GM04504 (cell line): ENCODE measurements around the gene CEP70.
"Not testable (repeated sequence)": the region's sequence is repeated elsewhere in the genome, so short reads cannot be mapped to it uniquely, and the experiment has no call there.

Source experiments
- DNase-seq: peaks from one replicate; pipeline ENCODE4 v3.0.0-alpha.2; 2012; ENCODE audit warnings: low read depth

CEP70 gene

DNA sequence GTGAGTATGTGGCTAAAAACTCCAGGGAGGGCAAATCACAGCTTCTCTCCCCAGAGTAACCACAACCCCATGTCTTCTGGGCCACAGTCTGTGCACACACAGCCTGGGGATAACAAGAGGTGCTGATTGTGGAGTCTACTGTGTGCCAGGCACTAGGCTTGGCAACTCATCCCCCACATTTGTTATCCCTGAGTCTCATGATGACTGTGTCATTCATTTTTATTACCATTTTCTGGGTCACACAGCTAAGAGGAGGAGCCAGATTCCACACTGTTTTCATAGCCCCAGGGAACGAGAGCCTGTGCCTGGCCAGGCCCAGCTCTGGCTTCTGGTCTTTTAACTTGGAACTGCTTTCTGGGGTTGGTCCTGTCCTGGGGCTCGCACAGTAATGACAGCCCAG, 125.2 kb downstream of the CEP70 start:
- DNase-seq: peak; percentile 62

GRCh38 chr3:138468451-138468850, 125.6 kb downstream of the CEP70 start:
- no peak for DNase-seq

- no peak for DNase-seq
Observed at GRCh38 chr3:138467931-138468330, 126.1 kb downstream of the CEP70 start.

DNA sequence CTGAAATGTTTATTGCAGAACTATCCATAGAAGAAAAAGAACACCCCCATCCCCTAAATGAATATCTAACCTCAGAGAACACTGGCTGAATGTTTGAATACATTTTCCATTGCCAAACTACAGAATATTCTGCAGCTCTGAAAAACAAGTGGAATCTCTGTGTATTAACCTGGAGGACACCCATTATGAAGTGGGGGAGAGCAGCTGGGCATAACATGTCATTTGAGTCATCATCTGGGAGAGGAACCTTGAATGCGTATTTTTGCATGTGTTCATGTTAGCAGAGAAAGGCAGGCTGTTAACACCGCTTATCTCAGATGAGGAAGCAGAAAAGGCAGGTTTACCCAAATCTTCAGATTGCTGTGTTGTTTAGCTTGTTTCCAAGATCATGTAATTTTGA, 128.1 kb downstream of the CEP70 start:
- DNase-seq: no peak

DNA sequence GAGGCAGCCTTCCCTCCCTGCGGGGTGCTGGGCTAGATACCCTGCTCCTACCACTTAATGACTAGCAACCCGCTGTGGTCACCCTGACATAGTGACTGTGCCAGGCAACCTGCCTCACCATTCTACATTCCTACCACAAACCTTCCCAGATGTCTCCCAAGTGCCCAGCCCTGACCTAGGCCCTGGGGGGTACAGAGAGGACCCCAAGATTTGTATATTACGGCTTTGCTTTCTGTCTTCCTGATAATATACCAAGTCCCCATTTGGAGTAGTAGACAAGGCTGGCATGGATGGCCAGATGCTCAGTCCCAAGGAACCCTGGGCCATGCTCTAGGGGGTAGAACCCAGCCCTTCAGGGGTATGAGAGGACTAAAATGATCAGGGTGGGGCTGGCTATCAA, 128.6 kb downstream of the CEP70 start:
- no peak for DNase-seq

DNA sequence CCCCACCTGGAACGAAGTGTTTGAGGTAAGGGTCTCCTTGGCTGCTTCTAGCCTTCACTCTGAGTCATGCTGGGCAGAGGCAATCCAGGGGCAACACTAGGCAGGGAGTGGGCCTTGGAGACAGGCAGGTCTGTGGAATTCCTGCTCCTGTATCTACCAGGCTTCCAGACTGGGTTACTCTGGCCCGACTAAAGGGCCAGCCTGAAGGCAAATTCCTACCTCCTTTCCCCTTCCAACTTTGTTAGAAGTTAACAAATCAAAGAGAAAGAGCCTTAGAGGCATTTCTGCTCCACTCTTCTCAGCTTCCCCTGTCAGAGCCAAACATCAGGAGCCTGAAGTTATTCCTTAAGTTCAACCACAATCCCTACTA, 129.6 kb downstream of the CEP70 start:
- no peak for DNase-seq

DNA sequence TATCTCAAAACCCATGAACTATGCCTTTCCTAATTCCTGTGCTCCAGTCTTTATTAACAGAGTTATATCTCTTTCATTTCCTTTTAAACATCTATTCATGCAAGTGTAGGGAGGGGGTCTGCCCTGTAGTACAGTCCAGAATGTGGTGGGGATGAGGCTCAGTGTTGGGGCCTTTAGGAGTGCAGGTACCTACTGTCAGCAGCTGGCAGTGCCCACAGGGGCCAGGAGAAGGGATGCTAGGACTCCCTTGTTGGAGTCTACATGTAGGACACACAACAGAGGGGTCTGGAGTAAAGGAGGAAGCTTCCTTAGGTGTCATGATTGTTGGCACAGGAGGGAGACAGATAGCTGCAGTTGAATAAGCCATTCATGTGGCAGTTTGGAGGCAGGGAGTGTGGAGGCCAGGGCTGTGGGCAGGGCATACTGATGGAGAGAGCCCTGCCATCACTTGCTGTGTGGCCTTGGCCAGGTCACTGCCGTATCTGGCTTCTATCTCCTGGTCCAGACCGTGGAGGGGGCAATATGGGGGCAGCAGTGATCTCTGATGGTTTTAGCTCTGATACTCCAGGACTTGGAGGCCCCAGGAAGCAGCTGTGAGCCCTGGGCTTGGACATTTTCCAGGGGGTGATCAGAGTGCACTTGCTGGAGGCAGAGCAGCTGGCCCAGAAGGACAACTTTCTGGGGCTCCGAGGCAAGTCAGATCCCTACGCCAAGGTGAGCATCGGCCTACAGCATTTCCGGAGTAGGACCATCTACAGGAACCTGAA, 130.2 kb downstream of the CEP70 start:
- DNase-seq: no peak

- no peak for DNase-seq
Observed at GRCh38 chr3:138461896-138462295, 132.2 kb downstream of the CEP70 start.

GRCh38 chr3:138461246-138461645, 132.8 kb downstream of the CEP70 start:
- DNase-seq: no peak

DNA sequence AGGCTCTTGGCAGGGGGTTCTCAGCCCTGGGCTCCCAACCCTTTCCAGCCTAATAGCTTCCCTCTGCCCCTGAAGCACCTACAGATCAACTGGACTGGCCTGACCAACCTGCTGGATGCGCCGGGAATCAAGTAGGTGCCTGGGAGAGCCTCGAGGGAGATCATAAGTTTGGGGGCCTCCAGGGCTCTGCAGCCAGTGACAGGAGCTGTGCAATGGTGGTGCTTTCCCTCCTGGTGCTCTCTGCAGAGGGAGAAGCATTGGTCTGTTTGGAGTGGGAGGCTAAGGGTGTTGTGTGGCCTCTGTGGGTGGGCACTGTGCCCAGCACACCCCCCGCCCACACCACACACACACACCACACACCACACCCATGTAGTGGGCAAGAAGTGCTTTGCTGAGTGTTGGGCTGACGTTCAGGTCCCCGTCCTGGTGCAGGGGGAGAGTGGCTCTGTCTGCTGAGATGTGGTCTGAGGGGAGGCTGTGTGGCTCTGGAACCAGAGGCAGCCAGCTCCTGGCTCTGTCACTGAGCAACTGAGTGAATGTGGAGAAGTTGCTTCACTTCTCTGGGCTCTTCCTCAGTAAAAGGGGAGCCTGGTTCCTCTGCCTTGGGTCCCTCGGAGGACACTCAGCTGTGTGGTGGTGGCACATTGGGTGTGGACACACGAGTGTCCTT, 133.4 kb downstream of the CEP70 start:
- DNase-seq: no peak

- no peak for DNase-seq
Observed at GRCh38 chr3:138459619-138460535, 134.2 kb downstream of the CEP70 start.

DNA sequence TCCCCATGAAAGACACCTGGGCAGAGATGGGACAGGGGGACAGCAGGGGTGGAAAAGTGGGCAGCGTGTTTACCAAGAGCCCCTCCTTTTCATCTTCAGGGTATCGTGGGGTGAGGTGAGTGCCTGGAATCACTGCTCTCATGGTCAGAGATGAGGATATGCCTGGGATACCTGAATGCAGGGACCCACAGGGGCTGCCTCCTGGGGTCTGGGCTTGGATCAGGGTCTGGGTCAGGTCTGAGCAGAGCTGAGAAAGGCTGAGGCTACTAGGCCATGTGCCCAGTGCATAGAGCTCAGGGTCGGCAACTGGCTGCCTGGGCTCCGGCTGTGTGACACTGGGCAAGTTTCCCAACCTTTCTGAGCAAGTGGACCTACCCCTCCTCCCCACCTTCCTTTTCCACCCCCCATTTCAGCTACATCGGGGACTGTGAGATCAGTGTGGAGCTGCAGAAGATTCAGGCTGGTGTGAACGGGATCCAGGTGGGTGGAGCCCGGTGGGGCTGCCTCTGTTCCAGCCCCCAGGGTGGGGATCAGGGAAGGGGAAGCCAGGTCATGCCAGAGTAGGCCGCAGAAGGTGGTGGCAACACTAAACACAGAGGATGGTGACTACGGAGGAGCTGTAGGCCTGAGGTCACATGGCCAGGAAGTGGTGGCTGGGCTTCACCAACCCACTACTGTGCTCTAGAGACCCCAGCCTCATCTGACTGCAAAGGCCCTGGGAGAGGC, 135.1 kb downstream of the CEP70 start:
- no peak for DNase-seq

GRCh38 chr3:138457863-138458735, 136.0 kb downstream of the CEP70 start:
- no peak for DNase-seq

DNA sequence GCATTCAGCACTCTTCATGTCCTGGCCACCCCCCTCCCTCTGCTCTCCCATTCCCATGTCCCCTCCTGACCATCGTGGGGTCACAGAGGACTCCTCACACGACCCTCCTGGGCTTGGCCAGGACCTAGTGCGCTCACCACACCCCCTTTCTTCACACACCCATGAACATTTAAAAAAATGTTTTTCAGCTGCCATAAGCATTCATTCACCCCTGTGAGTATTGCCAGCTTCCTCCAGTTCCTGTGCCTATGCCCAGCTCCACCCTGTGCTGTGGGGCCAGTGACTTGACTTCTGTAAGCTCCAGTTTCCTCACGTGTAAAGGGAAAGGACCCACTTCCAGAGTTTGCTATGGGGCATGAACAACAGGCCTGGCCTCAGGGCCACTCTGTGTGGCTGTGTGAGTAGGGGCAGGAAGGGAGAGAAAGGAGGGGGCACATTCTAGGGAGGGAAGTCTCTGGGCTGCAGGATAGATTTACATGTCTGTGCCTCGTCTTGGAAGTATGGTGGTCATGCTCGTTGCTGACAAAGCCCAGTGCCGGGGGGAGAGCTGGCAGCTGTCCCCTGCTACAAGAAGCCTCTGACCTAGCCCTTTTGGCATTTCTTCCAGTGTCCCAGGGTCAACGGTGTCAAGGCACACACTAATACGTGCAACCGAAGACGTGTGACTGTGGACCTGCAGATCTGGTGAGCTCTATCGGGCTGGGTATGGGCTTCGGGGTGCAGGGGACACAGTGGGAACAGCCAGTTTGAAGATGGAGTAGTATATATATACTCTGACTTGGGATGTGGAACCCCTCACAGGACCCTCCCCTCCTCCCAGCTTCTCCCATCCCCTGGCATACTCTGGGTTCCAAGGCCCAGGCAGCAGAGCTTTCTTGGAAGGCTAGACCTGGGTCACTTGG, 136.8 kb downstream of the CEP70 start:
- DNase-seq: no peak

GRCh38 chr3:138455801-138456716, 138.0 kb downstream of the CEP70 start:
- DNase-seq: no peak

DNA sequence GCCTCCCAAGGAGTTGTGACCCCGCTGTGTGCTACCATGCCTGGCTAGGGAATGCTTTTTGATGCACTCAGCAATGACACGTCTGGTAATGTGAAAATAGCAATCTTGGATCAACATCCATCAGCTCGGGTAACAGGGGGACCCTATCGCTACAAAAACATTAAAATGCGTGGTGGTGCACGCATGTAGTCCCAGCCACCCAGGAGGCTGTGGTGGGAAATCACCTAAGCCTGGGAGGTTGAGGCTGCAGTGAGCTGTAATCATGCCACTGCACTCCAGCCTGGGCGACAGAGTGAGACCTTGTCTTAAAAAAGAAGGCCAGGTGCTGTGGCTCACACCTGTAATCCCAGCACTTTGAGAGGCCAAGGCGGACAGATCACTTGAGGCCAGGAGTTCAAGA, 140.1 kb downstream of the CEP70 start:
- DNase-seq: not testable (repeated sequence)

GRCh38 chr3:138452436-138452835, 141.6 kb downstream of the CEP70 start:
- no peak for DNase-seq

- no peak for DNase-seq
Observed at GRCh38 chr3:138451595-138452162, 142.4 kb downstream of the CEP70 start.
